HG03039 (cell line): Measurements from ENCODE around the gene CRLF1.
A peak's percentile ranks its signal among the peaks of the same experiment; 100 is the strongest.

ENCODE experiments used
- ATAC-seq: cut with Tn5 transposase; IDR thresholded peaks from one replicate; pipeline ENCODE4 v1.9.1; 2021; ENCODE audit warnings: mild to moderate bottlenecking, moderate library complexity; ENCODE audit not compliant: unreplicated experiment

Gene CRLF1

DNA sequence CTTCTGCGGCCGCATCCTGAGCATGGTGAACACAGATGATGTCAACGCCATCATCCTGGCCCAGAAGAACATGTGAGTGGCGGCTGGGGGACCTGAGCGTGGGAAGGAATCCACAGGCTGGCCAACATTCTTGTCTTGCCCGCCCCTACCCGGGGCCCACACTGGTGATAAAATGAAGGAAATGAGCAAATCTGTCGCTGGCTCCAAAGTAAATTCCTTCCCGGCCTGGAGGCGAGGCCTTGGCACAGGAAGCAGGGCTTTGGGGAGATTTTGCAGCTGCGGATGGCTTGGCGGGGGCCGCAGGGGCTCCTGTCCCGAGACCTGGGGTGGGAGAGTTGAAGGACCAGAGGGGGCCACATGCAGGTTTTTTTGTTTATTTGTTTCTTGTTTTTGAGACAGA, 44.5 kb downstream of the CRLF1 start:
- no peak for ATAC-seq

DNA sequence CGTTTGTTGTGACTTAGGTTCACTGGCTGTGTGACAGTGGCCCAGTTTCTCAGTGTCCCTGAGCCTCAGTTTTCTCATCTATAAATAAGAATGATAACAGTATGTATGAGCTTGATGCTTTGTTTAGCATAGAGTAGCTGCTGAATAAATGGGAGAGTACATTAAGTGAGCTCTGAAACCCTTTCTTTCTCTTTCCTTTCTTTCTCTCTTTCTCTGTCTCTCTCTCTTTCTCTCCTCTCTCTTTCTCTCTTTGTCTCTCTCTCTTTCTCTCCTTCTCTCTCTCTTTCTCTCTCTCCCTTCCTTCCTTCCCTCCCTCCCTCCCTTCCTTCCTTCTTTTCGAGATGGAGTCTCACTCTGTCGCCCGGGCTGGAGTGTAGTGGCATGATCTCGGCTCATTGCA, 46.9 kb downstream of the CRLF1 start:
- ATAC-seq = no peak

DNA sequence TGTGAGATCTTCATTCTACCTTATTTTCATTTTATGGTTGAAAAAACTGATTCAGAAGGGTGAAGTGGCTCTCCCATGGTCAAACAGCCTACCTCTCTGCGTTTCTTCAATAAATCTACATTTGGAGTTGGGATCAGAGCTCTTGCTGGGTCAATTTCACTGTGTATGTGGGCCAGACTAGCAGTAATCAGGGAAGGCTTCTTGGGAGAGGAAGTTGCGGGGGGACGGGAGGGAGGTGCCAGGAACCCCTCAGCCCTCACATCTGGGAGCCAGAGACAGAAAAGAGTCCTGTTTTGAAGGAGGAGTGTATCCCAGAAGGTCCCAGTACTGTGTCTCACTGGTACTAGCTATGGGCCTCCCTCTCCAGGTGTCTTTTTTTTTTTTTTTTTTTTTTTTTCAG, 48.0 kb downstream of the CRLF1 start:
- no peak for ATAC-seq

DNA sequence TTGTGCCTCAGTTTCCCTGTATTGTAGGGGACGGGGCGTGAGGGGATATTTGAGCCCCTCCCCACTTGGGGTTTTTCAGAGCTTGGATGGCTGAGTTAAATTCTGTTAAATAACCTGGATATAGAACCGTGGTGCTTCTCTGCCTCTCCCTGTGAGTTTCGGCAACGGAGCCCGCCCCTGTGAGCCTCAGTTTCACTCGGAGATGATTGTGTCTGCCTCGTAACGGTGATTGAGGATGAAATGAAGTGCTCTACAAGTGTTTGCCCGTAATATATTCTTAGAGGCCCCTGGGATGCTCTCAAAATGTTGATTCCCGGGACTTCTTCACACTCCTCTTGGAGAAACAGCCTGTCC, 48.4 kb downstream of the CRLF1 start:
- no peak for ATAC-seq

DNA sequence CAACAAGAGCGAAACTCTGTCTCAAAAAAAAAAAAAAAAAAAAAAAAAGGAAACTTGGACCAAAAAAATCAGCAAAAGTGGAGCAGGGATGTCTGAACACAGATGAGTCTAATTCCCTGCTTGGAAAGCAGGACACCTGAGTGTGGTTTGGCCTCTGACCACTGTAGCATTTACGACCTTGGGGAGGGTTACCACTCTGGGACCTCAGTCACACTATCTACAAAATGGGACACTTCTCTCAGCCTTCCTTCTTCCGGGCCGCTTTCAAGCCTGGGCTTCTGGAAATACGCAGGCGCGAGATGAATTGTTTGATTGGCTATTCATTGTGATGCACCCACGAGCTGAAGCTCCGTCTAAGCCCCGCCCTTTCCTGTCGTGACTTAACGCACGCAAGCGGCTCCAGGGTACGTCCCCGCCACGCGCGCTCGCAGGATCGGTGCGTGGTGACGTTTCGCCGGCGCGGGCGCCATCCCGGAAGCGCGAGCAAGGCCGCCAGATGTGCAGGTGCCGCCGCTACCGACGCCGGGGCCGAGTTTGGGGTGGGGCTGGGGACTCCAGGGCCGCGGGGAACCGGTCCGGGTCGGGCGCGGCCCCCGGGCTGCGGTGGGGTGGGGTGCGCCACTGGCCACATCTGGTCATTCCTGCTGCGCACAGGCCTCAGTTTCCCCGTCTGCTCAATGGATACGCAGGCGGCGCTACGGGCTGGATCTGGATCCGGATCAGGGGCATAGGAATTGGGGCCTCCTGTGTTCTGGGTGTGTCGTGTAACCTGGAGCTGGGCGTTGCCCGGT, 49.0 kb downstream of the CRLF1 start, which contains the start of gene KXD1:
KXD1 (plus strand) TSS at position 460 of the 791 bp plus-strand sequence. CDS start 4,187 bp downstream, outside the sequence.
- peak; percentile 91 for ATAC-seq

DNA sequence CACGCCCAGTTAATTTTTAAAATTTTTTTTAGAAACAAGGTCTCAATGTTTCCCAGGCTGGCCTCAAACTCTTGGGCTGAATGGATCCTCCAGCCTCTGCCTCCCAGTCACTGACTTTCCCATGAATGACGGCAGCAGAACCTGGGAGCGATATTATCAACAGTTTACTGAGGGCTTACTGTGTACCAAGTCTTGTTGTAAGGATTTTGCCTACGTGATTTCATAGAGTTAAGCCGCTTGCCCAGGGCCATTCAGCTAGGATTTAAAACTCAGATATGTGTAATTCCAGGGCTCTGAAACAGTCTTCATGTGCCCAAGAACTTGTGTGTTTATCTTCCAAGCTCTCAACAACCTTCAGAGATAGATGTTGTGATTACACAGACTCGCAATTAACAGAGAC, 55.0 kb downstream of the CRLF1 start:
- ATAC-seq = no peak

DNA sequence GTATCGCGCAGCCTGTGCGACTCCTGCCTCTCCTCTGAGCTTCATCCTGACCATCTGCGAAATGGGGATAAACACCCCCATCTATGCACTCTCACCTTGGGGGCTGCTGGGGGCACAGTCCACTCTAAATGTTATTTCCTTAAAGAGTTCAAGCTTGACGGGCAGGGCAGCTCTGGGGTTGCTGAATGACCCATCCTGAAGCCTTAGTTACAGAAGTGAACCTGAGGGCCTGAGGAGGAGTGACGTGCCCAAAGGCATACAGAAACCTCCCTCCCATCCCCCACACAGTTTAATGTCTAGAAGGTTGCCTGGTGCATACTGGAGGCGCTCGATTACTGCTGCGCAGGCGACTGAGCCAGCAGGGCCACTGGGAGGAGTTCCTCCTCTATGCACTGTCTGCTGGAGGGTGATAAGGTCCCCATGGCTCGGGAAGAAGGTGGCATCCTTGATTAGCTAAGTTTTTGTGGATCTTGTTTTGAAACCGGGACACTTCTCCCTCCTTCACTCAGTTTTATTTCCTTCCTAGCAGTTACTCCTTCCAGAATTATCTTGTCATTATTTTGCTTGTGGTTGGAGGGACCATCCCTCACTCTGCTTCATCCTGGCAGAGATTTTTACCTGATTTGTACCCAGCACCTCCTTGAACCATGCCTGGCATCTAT, 62.7 kb downstream of the CRLF1 start:
- peak; percentile 44 for ATAC-seq
